ENCODE measurements around the gene RASSF5. TPM values are rescaled to one million over a fixed set of nuclear protein-coding genes. Genes with fewer than 3 reads are reported as not detected.

RASSF5 gene
- total RNA-seq, 2 donors from 2014 or later, result 177 to 188 TPM

DNA sequence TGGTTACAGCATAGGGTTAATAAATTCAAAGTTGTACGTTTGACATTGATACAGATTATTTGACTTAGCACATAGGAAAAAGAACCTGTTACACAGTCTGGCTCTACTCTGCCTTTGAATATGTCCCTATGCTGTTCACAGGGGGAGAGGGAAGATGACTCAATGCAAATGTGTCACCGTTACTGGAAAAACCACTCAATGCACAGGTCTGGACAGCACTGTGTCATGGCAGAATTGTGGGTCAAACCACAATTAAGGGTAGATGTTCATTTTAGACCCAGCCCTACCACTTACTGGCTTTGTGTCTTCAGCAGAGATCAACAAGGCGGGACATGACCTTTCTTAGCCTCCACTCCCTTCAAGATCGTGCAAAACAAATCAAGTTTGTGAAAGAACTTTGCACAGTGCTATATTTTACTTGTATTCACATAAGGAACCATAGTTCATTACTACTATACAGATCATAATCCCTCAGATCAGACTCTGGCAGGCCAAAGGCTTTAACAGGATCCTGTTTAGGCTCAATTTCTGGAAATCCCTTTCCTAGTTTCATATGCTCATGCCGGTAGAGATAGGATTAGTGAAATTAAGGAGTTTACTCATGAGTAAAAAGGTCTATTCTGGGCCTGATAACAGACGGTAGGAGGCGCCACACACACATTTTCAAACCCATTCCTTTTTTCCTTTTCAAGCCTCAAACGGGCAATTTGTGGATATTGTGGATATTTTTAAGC is 82.9 kb downstream of the RASSF5 start:
- peak in 1 of 3 donors; percentile 42 for DNase-seq
- H3K9me3 ChIP-seq (ENCODE audit: control insufficient read depth, low read length, poor library complexity, severe bottlenecking), result no peaks in the 10 kb centered on the region
- ATAC-seq, result peak; percentile 89
- Mint-ChIP-seq H3K4me1 (peaks cover 43% of the 10 kb centered on the region), H3K36me3 (ENCODE audit: low read depth) (peaks cover 4% of the 10 kb centered on the region), H3K27ac (peak overlapping the region; percentile 100), H3K4me3 (peak overlapping the region; percentile 61), H3K27me3 (no peaks in the 10 kb centered on the region)

DNA sequence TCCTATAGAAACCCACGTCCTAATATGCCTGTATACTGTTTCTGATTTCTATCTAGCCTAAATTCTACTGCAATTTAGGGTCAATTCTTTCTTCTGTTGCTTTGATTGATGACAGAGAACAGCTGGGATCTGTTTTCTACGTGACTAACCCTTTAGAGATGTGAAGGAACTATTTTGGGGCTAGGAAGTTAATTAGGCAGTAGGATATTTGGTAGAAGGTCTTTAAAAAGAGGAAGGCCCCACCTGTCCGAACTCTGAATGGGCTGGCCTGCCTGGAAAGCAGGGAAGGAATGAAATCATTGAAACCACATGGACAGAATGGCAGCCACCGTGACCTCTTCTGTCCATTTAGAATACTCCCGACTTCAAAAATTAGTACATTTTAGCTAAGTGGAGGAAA is 83.9 kb downstream of the RASSF5 start:
- no peaks in the 10 kb centered on the region for H3K9me3 ChIP-seq (ENCODE audit: control insufficient read depth, low read length, poor library complexity, severe bottlenecking)
- peaks cover 44% of the 10 kb centered on the region for H3K4me1 Mint-ChIP-seq
- no peaks in the 10 kb centered on the region for H3K27me3 Mint-ChIP-seq
- peak overlapping the region; percentile 100 for H3K27ac Mint-ChIP-seq
- no peak for DNase-seq
- no peak for ATAC-seq
- H3K36me3 Mint-ChIP-seq (ENCODE audit: low read depth), result peaks cover 4% of the 10 kb centered on the region
- H3K4me3 Mint-ChIP-seq, result peak overlapping the region; percentile 19

DNA sequence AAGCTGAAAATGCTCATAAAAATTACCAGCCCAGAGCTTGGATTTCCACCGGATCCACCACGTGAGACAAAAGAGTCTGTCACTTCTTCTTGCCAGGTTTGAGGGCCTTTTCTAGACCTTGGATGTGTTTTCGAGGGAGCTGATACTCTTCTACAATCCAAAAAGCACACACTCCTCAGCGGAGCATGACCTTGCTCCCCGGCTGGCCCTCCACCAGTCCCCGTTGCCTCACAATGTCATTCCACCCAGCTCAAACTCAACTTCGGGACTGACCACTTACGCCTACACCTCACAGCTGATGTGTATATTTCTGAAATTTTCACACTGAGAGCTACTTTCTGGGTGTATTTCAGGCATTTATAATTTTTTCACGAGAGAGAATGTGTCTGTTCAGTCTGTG is 84.4 kb downstream of the RASSF5 start:
- ATAC-seq, result no peak
- DNase-seq, result no peak
- Mint-ChIP-seq H3K4me1 (peaks cover 44% of the 10 kb centered on the region), H3K27me3 (no peaks in the 10 kb centered on the region), H3K4me3 (no peak overlapping the region), H3K36me3 (ENCODE audit: low read depth) (peaks cover 5% of the 10 kb centered on the region), H3K27ac (peak overlapping the region; percentile 100)
- no peaks in the 10 kb centered on the region for H3K9me3 ChIP-seq (ENCODE audit: control insufficient read depth, low read length, poor library complexity, severe bottlenecking)

DNA sequence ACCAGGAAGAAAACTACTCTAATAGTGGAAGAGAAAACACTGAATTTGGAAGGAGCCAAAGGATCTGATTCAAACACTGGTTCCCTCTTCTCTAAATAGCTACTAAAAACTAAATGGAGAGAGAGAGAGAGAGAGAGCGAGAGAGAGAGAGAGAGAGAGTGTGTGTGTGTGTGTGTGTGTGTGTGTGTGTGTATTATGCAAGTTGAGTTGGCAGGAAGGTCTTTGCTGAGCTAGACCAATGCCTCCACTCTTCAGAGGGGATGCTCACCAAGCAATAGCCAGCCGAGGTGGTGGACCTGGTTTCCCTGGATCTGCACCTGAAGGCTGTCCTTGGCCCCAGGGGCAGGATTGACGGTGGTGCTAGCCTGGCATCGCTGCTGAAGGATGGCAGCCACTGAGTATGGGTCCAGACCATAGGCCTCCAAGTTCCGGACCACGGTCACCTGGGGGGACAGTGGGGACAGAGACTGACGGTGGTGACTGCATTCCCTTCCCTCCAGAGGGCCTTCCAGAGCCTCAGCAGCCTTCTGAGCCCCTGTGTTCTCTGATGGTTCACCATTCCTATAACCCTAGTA is 86.1 kb downstream of the RASSF5 start:
- ATAC-seq (no peak), DNase-seq (no peak)
- no peaks in the 10 kb centered on the region for H3K9me3 ChIP-seq (ENCODE audit: control insufficient read depth, low read length, poor library complexity, severe bottlenecking)
- H3K36me3 Mint-ChIP-seq (ENCODE audit: low read depth), result peaks cover 6% of the 10 kb centered on the region
- peak overlapping the region; percentile 53 for H3K4me3 Mint-ChIP-seq
- peaks cover 38% of the 10 kb centered on the region for H3K4me1 Mint-ChIP-seq
- peak overlapping the region; percentile 100 for H3K27ac Mint-ChIP-seq
- H3K27me3 Mint-ChIP-seq, result no peaks in the 10 kb centered on the region

DNA sequence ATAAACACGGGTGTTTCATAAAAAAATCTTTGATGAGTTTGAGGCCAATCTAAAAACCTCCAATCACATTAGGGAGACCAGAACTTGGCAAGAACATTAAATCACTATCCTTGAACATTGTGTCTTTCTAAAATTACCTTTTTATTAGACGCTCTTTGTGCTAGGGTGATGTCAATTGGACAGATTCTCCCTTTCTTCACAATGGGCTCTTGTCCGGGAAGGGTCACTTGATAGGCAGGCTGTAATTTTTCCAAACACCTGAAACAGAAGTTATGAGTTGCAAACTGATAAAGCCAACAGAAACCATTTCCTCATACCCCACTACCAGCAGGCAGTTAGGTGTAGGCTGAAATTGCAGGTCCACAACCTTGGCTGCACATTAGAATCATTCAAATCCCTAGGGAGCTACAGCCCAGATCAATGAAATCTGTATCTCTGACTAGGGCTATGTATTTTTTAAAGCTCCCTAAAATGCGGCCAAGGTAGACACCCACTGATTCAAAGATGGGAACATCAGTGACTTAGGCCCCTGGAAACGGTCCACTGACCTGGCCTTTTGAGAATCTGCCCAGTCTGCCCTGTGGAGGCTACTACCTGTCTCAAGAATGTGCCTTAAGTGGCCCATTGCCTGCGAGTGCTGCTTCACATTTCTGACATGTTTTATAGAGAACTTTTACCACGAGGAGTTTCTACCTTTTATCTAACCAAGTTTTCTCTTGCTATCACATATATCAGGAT is 88.4 kb downstream of the RASSF5 start:
- Mint-ChIP-seq H3K4me1 (peaks cover 22% of the 10 kb centered on the region), H3K27ac (peak overlapping the region; percentile 63), H3K27me3 (no peaks in the 10 kb centered on the region), H3K4me3 (no peak overlapping the region), H3K36me3 (ENCODE audit: low read depth) (peaks cover 6% of the 10 kb centered on the region)
- no peak for ATAC-seq
- no peaks in the 10 kb centered on the region for H3K9me3 ChIP-seq (ENCODE audit: control insufficient read depth, low read length, poor library complexity, severe bottlenecking)
- no peak for DNase-seq

GRCh38 chr1:206596319-206596666 is 89.0 kb downstream of the RASSF5 start:
- Mint-ChIP-seq H3K27ac (peak overlapping the region; percentile 72), H3K4me1 (peaks cover 18% of the 10 kb centered on the region), H3K4me3 (no peak overlapping the region), H3K27me3 (no peaks in the 10 kb centered on the region), H3K36me3 (ENCODE audit: low read depth) (peaks cover 6% of the 10 kb centered on the region)
- H3K9me3 ChIP-seq (ENCODE audit: control insufficient read depth, low read length, poor library complexity, severe bottlenecking), result no peaks in the 10 kb centered on the region
- DNase-seq (no peak), ATAC-seq (no peak)

- Mint-ChIP-seq H3K4me1 (peaks cover 4% of the 10 kb centered on the region), H3K36me3 (ENCODE audit: low read depth) (peaks cover 2% of the 10 kb centered on the region), H3K27ac (no peak overlapping the region), H3K4me3 (no peak overlapping the region), H3K27me3 (no peaks in the 10 kb centered on the region)
- no peaks in the 10 kb centered on the region for H3K9me3 ChIP-seq (ENCODE audit: control insufficient read depth, low read length, poor library complexity, severe bottlenecking)
- DNase-seq (no peak), ATAC-seq (no peak)
Measured at GRCh38 chr1:206600527-206600926, 93.2 kb downstream of the RASSF5 start.

- no peak for ATAC-seq
- Mint-ChIP-seq H3K27ac (no peak overlapping the region), H3K4me3 (no peak overlapping the region), H3K36me3 (ENCODE audit: low read depth) (peaks cover 5% of the 10 kb centered on the region), H3K4me1 (peaks cover 6% of the 10 kb centered on the region), H3K27me3 (no peaks in the 10 kb centered on the region)
- no peaks in the 10 kb centered on the region for H3K9me3 ChIP-seq (ENCODE audit: control insufficient read depth, low read length, poor library complexity, severe bottlenecking)
- no peak for DNase-seq
Measured at GRCh38 chr1:206604861-206605260, 97.5 kb downstream of the RASSF5 start.

- Mint-ChIP-seq H3K36me3 (ENCODE audit: low read depth) (peaks cover 5% of the 10 kb centered on the region), H3K27me3 (no peaks in the 10 kb centered on the region), H3K4me3 (no peak overlapping the region), H3K27ac (peak overlapping the region; percentile 41), H3K4me1 (peaks cover 14% of the 10 kb centered on the region)
- peak; percentile 60 for ATAC-seq
- H3K9me3 ChIP-seq (ENCODE audit: control insufficient read depth, low read length, poor library complexity, severe bottlenecking), result no peaks in the 10 kb centered on the region
- no peak for DNase-seq
Measured at GRCh38 chr1:206606867-206607266, 99.5 kb downstream of the RASSF5 start.

- H3K4me1 Mint-ChIP-seq, result peaks cover 16% of the 10 kb centered on the region
- ATAC-seq (no peak), DNase-seq (peak in 2 of 3 donors; percentile 29 to 48)
- no peak overlapping the region for H3K4me3 Mint-ChIP-seq
- no peak overlapping the region for H3K27ac Mint-ChIP-seq
- no peaks in the 10 kb centered on the region for H3K27me3 Mint-ChIP-seq
- H3K36me3 Mint-ChIP-seq (ENCODE audit: low read depth), result peaks cover 5% of the 10 kb centered on the region
- no peaks in the 10 kb centered on the region for H3K9me3 ChIP-seq (ENCODE audit: control insufficient read depth, low read length, poor library complexity, severe bottlenecking)
Measured at GRCh38 chr1:206608108-206608698, 100.9 kb downstream of the RASSF5 start.

- no peak for DNase-seq
- H3K27ac Mint-ChIP-seq, result peak overlapping the region; percentile 98
- H3K36me3 Mint-ChIP-seq (ENCODE audit: low read depth), result peaks cover 5% of the 10 kb centered on the region
- no peak overlapping the region for H3K4me3 Mint-ChIP-seq
- no peaks in the 10 kb centered on the region for H3K27me3 Mint-ChIP-seq
- no peaks in the 10 kb centered on the region for H3K9me3 ChIP-seq (ENCODE audit: control insufficient read depth, low read length, poor library complexity, severe bottlenecking)
- peaks cover 16% of the 10 kb centered on the region for H3K4me1 Mint-ChIP-seq
- ATAC-seq, result no peak
Measured at GRCh38 chr1:206609229-206609991, 102.1 kb downstream of the RASSF5 start.

DNA sequence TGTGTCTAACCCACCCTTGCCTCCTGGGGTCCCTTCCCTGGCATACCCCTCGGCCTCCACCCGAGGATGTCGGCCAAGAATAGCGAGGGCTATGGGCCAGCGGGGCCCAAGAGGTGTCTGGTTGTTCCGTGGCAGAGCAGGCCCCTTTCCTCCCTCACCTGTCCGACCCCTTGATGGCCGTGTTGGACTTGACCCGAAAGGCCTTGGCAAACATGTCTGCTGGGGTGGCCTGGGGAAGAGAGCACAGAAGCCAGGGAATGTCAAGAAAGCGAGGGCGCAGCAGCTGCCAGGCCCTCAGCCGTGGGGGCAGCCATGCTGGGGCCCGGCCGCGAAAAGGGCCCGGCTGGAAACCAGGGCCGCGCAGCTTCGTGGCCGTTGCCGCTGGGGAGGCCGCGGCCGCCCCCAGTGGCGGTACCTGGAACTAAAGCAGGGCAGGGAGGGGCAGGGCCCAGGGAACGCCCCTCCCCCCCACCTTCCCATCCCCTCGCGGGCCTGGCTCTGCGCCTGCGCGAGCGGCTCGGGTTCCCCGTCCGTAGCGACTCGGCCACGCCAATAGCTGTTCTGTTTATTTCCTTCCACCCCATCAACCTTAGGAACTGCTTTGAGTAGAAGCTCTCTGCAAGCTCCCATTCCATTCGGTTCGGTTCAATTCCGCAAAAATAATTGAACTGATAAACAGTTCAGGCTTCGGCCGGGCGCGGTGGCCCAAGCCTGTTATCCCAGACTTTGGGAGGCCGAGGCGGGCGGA is 105.0 kb downstream of the RASSF5 start, which contains the start of gene EIF2D:
EIF2D (minus strand) TSS at position 337 of the 748 bp plus-strand sequence; CDS start at position 214, 123 bp downstream.
- DNase-seq (peak; percentile 92 to 96 (median 93)), ATAC-seq (peak; percentile 98)
- Mint-ChIP-seq H3K4me1 (peaks cover 18% of the 10 kb centered on the region), H3K27ac (peak within 1 kb of the TSS; percentile 98), H3K4me3 (peak within 1 kb of the TSS; percentile 94), H3K27me3 (peaks cover 10% of the 10 kb centered on the region), H3K36me3 (ENCODE audit: low read depth) (peaks cover 2% of the 10 kb centered on the region)
- H3K9me3 ChIP-seq (ENCODE audit: control insufficient read depth, low read length, poor library complexity, severe bottlenecking), result no peaks in the 10 kb centered on the region
